Measurements from ENCODE around the gene OPN1SW.

OPN1SW gene

GRCh38 chr7:128801667-128802418, 26.2 kb upstream of the OPN1SW start:
- Mint-ChIP-seq H3K36me3 (peaks cover 3 to 4% of the 10 kb centered on the region in 2 donors), H3K27ac (no peak overlapping the region)

GRCh38 chr7:128801003-128801402, 25.4 kb upstream of the OPN1SW start:
- peaks cover 0 to 4% of the 10 kb centered on the region in 2 donors for H3K36me3 Mint-ChIP-seq
- no peak for DNase-seq
- H3K9me3 Mint-ChIP-seq = no peaks in the 10 kb centered on the region
- H3K4me1 Mint-ChIP-seq = no peaks in the 10 kb centered on the region
- no peak overlapping the region for H3K4me3 Mint-ChIP-seq
- ATAC-seq (replicated peaks) = no peak
- H3K27me3 Mint-ChIP-seq = no peaks in the 10 kb centered on the region
- no peak overlapping the region for H3K27ac Mint-ChIP-seq

More at GRCh38 chr7:128801667-128802418, 26.2 kb upstream of the OPN1SW start:
- DNase-seq = no peak
- no peaks in the 10 kb centered on the region for H3K9me3 Mint-ChIP-seq
- H3K27me3 Mint-ChIP-seq = no peaks in the 10 kb centered on the region
- ATAC-seq (replicated peaks) = no peak
- no peaks in the 10 kb centered on the region for H3K4me1 Mint-ChIP-seq
- no peak overlapping the region for H3K4me3 Mint-ChIP-seq

- DNase-seq = no peak
- Mint-ChIP-seq H3K4me3 (no peak overlapping the region), H3K4me1 (no peaks in the 10 kb centered on the region), H3K27me3 (no peaks in the 10 kb centered on the region), H3K27ac (no peak overlapping the region), H3K9me3 (no peaks in the 10 kb centered on the region), H3K36me3 (peaks cover 0 to 4% of the 10 kb centered on the region in 2 donors)
- peak in 1 of 2 donors; percentile 39 for ATAC-seq (replicated peaks)
Observed at GRCh38 chr7:128800567-128800966, 25.0 kb upstream of the OPN1SW start.

DNA sequence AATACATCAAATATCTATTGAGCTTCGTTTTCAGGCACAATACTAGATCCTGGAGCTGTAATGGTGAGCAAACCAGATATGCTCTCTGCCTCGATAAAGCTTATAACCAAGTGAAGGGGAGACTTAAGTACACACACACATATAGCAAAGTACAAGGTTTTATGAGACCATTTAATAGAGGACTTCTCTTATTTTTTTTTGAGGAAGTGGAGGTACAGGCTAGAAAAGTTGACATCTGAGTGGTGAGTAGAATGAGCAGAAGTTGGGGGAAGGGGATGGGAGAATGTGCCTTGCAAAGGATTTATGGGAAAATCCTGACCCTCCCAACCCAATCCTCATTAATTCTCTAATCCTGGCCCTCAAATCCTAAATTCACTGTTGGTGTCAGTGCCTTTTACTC, 23.9 kb upstream of the OPN1SW start:
- Mint-ChIP-seq H3K27ac (no peak overlapping the region), H3K27me3 (no peaks in the 10 kb centered on the region), H3K36me3 (peaks cover 0 to 4% of the 10 kb centered on the region in 2 donors), H3K4me1 (no peaks in the 10 kb centered on the region), H3K4me3 (no peak overlapping the region), H3K9me3 (no peaks in the 10 kb centered on the region)
- DNase-seq (no peak), ATAC-seq (replicated peaks) (no peak)

GRCh38 chr7:128796327-128796726, 20.7 kb upstream of the OPN1SW start:
- no peaks in the 10 kb centered on the region for H3K27me3 Mint-ChIP-seq
- H3K4me3 Mint-ChIP-seq = no peak overlapping the region
- DNase-seq = no peak
- peaks cover 0 to 4% of the 10 kb centered on the region in 2 donors for H3K4me1 Mint-ChIP-seq
- no peak overlapping the region for H3K27ac Mint-ChIP-seq
- ATAC-seq (replicated peaks) = no peak
- H3K9me3 Mint-ChIP-seq = no peaks in the 10 kb centered on the region
- peaks cover 0 to 2% of the 10 kb centered on the region in 2 donors for H3K36me3 Mint-ChIP-seq

DNA sequence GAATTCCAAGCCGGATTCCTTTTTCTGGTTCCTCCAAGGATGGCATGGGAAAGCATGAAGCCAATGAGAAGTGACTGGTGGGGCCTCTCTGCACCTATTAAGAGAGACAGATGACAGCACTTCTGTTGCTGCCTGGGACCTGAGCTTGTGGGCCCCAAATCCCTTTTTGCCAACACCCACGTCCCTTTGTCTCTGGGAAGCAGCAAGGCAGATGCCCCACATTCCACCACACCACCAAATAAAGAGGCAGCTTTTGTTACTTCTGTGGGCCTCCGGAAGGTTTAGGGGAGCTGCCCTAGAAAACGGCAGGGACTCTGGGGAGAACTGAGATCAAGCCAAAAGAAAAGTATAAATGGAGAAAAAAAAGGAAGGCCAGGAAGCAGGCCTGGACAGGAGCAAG, 19.5 kb upstream of the OPN1SW start:
- Mint-ChIP-seq H3K27me3 (no peaks in the 10 kb centered on the region), H3K27ac (no peak overlapping the region)

GRCh38 chr7:128794436-128794835, 18.8 kb upstream of the OPN1SW start:
- H3K9me3 Mint-ChIP-seq = no peaks in the 10 kb centered on the region
- DNase-seq = no peak
- no peak for ATAC-seq (replicated peaks)
- H3K27me3 Mint-ChIP-seq = no peaks in the 10 kb centered on the region
- peaks cover 5 to 8% of the 10 kb centered on the region in 2 donors for H3K4me1 Mint-ChIP-seq
- H3K4me3 Mint-ChIP-seq = no peak overlapping the region
- H3K27ac Mint-ChIP-seq = no peak overlapping the region
- peaks cover 0 to 1% of the 10 kb centered on the region in 2 donors for H3K36me3 Mint-ChIP-seq

More for the DNA sequence above, 19.5 kb upstream of the OPN1SW start:
- DNase-seq = no peak
- Mint-ChIP-seq H3K4me3 (no peak overlapping the region), H3K36me3 (peaks cover 0 to 1% of the 10 kb centered on the region in 2 donors), H3K9me3 (no peaks in the 10 kb centered on the region), H3K4me1 (peaks cover 5 to 8% of the 10 kb centered on the region in 2 donors)
- no peak for ATAC-seq (replicated peaks)

- DNase-seq (no peak), ATAC-seq (replicated peaks) (peak in 1 of 2 donors; percentile 28)
- Mint-ChIP-seq H3K4me3 (no peak overlapping the region), H3K27ac (no peak overlapping the region), H3K4me1 (peaks cover 5 to 8% of the 10 kb centered on the region in 2 donors), H3K36me3 (peaks cover 0 to 1% of the 10 kb centered on the region in 2 donors), H3K27me3 (no peaks in the 10 kb centered on the region), H3K9me3 (no peaks in the 10 kb centered on the region)
Observed at GRCh38 chr7:128794020-128794419, 18.4 kb upstream of the OPN1SW start.

DNA sequence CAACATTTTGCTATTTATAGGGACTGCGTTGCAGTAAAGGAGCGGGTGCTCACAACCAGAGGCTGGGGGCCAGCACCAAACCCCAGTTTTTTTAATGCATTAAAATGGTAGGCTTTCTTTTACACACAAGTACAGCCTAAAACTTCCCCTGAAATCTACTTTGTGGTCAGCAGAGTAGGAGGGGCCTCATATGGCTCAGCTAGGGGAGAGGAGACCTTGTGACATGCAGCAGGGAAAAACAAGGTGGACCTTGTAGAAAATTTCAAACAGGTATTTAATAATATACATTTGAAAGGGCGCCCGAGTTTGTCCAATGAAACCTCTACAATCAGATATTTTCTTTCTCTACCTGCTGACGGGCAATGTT, 17.6 kb upstream of the OPN1SW start:
- H3K27ac Mint-ChIP-seq = no peak overlapping the region
- peaks cover 5 to 8% of the 10 kb centered on the region in 2 donors for H3K4me1 Mint-ChIP-seq
- H3K4me3 Mint-ChIP-seq = no peak overlapping the region
- H3K36me3 Mint-ChIP-seq = peaks cover 0 to 1% of the 10 kb centered on the region in 2 donors
- no peak for ATAC-seq (replicated peaks)
- H3K27me3 Mint-ChIP-seq = no peaks in the 10 kb centered on the region
- no peaks in the 10 kb centered on the region for H3K9me3 Mint-ChIP-seq
- no peak for DNase-seq

DNA sequence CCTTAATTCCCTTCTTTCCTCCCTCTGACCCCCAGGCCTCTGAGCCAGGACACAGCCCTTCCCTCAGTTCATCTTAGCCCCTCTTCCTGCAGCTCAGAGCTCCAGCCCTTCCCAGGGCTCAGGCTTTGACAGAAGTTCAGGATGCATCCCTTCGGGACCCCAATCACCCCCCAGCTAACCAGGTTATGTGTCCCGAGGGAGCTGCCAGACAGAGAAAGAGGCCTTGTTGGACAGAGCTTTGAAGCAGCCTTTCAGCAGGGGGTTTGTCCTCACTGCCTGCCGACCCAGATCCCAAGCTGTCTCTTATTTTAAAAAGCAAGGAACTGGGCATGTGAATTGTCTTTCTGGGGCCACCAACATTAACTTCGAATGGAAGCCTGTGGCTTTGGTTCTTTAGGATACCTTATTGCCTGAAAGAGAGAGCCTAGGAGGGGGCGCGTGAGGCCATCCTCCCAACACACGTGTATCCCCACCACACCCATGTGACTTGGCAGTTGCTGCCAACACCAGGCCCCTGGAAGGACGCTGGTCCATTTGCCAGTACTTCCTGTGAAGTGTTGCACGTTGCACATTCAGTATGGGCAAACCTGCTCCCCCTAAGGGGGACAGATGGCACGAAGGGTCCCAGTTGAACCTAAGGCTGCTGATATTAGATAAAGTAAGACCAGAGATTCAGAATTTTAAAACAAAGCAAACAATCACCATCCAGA, 17.0 kb upstream of the OPN1SW start:
- no peak overlapping the region for H3K27ac Mint-ChIP-seq

DNA sequence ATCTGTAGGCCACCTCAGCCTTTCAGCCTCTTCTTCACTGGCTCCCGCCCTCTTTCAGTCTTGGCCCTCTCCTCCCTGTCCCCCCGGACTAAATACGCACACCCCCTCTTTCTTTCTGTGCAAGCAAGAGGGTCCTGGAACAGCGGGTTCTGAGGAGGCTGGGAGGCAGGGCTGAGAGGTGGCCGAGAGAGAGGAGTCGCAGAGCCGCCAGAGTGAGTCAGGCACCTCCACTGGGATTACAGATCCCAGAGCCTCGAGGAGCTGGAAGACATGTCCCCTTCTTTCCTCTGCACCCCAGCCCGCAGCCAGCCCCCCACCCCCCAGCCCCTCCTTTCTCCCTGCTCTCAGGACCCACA, 16.4 kb upstream of the OPN1SW start:
- no peak for DNase-seq
- Mint-ChIP-seq H3K36me3 (peaks cover 0 to 1% of the 10 kb centered on the region in 2 donors), H3K4me3 (peak overlapping the region; percentile 89 to 95), H3K27me3 (no peaks in the 10 kb centered on the region), H3K9me3 (no peaks in the 10 kb centered on the region), H3K4me1 (peaks cover 5 to 8% of the 10 kb centered on the region in 2 donors), H3K27ac (no peak overlapping the region)
- no peak for ATAC-seq (replicated peaks)

More for the DNA sequence above, 17.0 kb upstream of the OPN1SW start:
- H3K4me1 Mint-ChIP-seq = peaks cover 5 to 8% of the 10 kb centered on the region in 2 donors
- no peak for ATAC-seq (replicated peaks)
- peak overlapping the region; percentile 49 to 64 for H3K4me3 Mint-ChIP-seq
- no peaks in the 10 kb centered on the region for H3K27me3 Mint-ChIP-seq
- no peak for DNase-seq
- peaks cover 0 to 1% of the 10 kb centered on the region in 2 donors for H3K36me3 Mint-ChIP-seq
- H3K9me3 Mint-ChIP-seq = no peaks in the 10 kb centered on the region

DNA sequence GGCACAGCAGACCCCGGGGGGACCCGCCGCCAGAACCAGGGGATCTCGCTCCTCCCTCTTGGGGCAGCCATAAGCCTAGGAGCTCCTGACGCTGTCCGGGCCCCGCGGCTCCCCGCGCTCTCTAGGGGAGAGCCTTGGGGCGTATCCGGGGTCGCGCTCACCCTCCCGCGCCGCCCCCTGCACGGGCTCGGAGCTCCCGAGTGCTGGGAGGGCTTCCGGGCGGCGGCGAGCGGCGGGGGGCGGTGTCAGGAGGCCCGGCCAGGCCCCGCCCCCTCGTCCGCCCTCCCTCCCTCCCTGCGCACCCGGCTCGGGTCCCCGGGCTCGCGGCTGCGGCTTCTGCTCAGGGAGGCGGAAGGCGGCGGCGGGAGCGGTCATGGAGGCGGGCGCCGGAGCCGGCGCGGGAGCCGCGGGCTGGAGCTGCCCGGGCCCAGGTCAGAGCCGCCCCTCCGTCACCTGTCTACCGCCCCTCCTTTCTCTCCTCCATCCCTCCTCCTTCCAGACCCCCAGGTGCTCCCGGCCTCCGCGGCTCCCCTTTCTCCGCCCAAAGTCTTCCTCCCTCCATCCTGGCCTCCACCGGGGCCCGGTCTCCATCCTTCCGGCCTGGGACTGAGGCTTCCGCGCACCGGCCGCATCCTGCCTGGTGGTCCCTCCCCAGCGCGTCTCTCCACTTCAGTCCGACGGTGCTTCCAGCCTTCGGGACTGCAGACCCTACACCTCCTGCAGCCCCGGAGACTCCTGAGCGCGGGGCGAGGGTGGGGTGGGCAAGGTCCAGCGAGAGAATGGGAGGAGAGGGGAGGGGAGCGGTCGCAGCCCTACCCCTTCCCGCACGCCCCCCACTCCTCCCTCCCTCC, 15.8 kb upstream of the OPN1SW start, which contains the start of gene CCDC136:
TSS of gene CCDC136 (plus strand) at position 848 of the 851 bp plus-strand sequence. CDS start 444 bp downstream, outside the sequence.
- ATAC-seq (replicated peaks) = peak; percentile 86 to 88

GRCh38 chr7:128790315-128791041, 14.9 kb upstream of the OPN1SW start:
- Mint-ChIP-seq H3K36me3 (peaks cover 0 to 1% of the 10 kb centered on the region in 2 donors), H3K27ac (no peak overlapping the region), H3K9me3 (peaks cover 0 to 2% of the 10 kb centered on the region in 2 donors), H3K4me3 (peak overlapping the region; percentile 78 to 95), H3K4me1 (peaks cover 5 to 8% of the 10 kb centered on the region in 2 donors), H3K27me3 (no peaks in the 10 kb centered on the region)
- peak in 1 of 2 donors; percentile 26 for ATAC-seq (replicated peaks)
- no peak for DNase-seq

More for the DNA sequence above, 15.8 kb upstream of the OPN1SW start, which contains the start of gene CCDC136:
- Mint-ChIP-seq H3K9me3 (no peaks in the 10 kb centered on the region), H3K27me3 (no peaks in the 10 kb centered on the region), H3K36me3 (peaks cover 0 to 1% of the 10 kb centered on the region in 2 donors), H3K27ac (peak within 1 kb of the TSS; percentile 84), H3K4me3 (peak within 1 kb of the TSS; percentile 89 to 95), H3K4me1 (peaks cover 5 to 8% of the 10 kb centered on the region in 2 donors)
- DNase-seq = peak; percentile 39
